ENCODE data around the gene CARD10. TPM values are rescaled to one million over a fixed set of nuclear protein-coding genes. Genes with fewer than 3 reads are reported as not detected.

CARD10 gene
- total and polyA plus RNA-seq, 8 donors, result 9.9 to 30.2 (median 13.9) TPM

DNA sequence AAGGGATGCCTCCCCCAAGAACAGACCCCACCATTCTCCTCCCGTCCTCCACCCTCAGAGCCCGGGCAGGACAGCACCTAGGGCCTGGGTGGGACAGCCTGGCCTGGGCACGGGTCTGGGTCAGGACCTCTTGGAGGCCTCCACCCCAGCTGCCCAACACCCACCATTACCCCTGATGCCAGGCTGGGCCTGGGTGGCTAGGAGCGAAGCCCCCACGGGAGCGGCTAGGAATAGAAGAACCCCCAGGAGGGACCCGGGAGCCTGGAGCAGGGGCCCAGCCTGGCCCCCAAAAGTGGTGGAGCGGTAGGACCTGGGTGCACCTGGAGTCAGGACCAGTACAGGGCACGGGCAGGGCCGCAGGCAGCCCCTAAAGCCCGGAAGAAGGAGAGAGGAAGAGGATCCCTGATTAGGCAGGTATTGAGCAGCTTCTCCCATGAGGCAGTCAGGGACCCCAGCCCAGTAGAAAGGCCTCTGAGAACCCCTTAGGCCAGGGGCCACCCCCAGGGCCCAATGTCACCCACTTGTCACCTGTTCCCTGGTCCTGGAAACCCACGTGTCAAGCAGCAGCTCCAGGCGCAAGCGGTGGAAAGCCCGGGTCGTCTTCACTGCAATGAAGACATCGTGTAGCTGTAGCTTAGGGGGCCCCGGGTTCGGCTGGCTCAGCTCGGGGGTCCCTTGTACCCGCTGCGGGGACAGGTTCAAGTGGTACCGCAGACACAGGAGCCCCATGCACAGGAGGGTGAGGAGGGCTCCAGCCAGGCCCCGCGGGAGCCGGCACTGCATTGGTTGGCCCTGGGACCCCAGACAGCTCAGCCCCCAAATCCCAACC lies 33.6 kb downstream of the CARD10 start:
- Histone ChIP-seq H3K36me3 (no peaks in the 10 kb centered on the region), H3K4me3 (peak overlapping the region in 3 of 4 donors; percentile 2 to 20 (median 12)), H3K27ac (peak overlapping the region in 2 of 4 donors; percentile 40 to 44), H3K9me3 (no peaks in the 10 kb centered on the region), H3K27me3 (no peaks in the 10 kb centered on the region), H3K4me1 (no peaks in the 10 kb centered on the region)
- DNase-seq (peak in 1 of 6 donors; percentile 79), FAIRE-seq (no peak), ATAC-seq (peak in 1 of 4 donors; percentile 2)
- WGBS, 2 donors, result 69 to 77% methylated on average over 26 of the region's 26 CpGs
- TF ChIP-seq, protein P1, sequence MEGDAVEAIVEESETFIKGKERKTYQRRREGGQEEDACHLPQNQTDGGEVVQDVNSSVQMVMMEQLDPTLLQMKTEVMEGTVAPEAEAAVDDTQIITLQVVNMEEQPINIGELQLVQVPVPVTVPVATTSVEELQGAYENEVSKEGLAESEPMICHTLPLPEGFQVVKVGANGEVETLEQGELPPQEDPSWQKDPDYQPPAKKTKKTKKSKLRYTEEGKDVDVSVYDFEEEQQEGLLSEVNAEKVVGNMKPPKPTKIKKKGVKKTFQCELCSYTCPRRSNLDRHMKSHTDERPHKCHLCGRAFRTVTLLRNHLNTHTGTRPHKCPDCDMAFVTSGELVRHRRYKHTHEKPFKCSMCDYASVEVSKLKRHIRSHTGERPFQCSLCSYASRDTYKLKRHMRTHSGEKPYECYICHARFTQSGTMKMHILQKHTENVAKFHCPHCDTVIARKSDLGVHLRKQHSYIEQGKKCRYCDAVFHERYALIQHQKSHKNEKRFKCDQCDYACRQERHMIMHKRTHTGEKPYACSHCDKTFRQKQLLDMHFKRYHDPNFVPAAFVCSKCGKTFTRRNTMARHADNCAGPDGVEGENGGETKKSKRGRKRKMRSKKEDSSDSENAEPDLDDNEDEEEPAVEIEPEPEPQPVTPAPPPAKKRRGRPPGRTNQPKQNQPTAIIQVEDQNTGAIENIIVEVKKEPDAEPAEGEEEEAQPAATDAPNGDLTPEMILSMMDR (IDR thresholded peaks at IDR 0.05), result no peak
- intact Hi-C loops (cut with DNase I), result no loop called here

DNA sequence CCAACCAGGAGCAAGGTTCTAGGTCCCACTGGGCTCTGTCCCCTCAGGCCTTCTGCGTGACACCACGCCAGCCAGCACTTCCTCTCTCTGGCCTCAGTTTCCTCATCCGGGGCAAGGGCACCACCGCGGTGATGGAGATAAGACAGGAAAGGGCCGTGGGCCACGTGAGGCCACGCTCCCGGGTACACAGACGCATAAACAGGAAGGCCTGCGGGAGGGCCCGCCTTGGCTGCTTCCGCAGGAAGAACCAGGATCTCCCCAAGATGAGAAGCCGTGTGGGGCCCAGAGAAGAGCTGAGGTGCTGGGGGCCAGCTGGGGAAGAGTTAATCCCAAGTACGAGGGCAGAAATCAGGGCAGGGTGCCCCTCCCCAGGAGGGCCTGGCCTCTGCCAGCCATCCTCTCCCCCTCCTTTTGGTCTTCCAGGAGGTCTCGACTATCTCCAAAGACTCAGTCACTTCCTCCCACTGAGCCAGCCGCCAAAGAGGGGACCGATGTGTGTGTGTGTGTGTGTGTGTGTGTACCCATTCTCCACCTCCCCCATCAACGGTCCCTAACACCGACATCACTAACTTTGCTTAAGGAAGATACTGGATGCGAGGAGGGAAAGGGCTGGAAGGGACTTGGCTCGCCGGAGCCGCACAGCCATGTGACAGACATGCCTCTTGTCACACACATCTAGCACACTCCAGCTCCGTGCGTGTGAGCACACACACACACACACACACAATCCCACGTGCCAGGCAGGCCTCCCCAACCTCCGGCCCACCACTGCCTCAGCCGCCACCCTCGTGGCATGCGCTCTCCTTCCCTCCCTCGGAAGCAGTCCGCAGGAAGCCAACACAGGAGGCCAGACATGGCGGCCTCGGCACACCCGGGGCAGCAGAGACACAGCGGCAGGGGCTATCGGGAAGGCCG lies 34.5 kb downstream of the CARD10 start:
- no peaks in the 10 kb centered on the region for H3K4me1 ChIP-seq
- H3K27ac ChIP-seq, result peak overlapping the region in 2 of 4 donors; percentile 40 to 44
- no peaks in the 10 kb centered on the region for H3K27me3 ChIP-seq
- peak in 2 of 6 donors; percentile 70 to 80 for DNase-seq
- no peak for FAIRE-seq
- ATAC-seq, result peak in 3 of 4 donors; percentile 6 to 46 (median 20)
- TF ChIP-seq, protein P1 (IDR thresholded peaks at IDR 0.05), result no peak
- H3K4me3 ChIP-seq, result peak overlapping the region in 1 of 4 donors; percentile 20
- no peaks in the 10 kb centered on the region for H3K9me3 ChIP-seq
- no peaks in the 10 kb centered on the region for H3K36me3 ChIP-seq
- WGBS, 2 donors, result 77 to 82% methylated on average over 37 to 39 of the region's 39 CpGs
- intact Hi-C loops (cut with DNase I), result no loop called here

DNA sequence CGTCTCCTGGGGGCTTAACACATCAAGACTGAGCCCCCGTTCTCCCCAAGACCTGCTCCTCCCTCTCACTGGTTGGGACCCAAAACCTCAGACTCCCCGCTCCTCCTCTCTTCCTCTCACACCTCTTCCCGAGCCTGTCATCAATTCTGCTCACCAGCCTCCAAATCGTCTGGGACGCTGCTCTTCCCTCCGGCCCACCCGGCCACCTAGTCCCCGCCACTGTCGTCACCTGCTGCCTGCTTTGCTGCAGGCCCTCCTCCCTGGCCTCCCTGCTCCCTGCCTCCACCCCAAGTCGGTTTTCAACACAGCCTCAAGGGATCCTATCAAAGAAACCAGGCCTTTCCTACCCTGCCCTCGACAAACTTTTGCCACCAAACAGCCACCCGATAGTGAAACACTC lies 36.2 kb downstream of the CARD10 start:
- Histone ChIP-seq H3K36me3 (no peaks in the 10 kb centered on the region), H3K4me1 (no peaks in the 10 kb centered on the region), H3K9me3 (no peaks in the 10 kb centered on the region), H3K4me3 (no peak overlapping the region), H3K27me3 (no peaks in the 10 kb centered on the region), H3K27ac (no peak overlapping the region)
- WGBS, 2 donors, result 74 to 79% methylated on average over 13 of the region's 13 CpGs
- DNase-seq (peak in 1 of 6 donors; percentile 52), FAIRE-seq (no peak), ATAC-seq (no peak)
- TF ChIP-seq, protein P1 (IDR thresholded peaks at IDR 0.05), result no peak
- intact Hi-C loops (cut with DNase I), result no loop called here

DNA sequence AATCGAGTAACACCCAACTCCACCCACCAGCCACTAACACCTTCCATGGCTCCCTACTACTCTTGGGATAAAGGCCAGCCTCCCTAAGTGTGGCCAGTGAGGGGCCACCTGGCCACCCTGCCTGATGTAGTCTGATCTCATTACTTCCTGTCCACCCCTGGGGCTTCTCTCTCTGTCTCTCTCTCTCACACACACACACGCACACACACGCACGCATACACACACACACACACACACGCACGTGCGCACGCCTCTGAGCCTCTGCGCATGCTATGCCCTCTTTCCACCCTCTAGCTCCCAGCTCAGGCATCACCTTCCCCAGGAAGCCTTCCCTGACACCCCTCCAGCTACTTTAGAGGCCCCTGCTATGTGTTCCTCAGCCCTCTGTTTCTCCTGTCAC lies 37.0 kb downstream of the CARD10 start:
- H3K27ac ChIP-seq, result no peak overlapping the region
- H3K4me1 ChIP-seq, result no peaks in the 10 kb centered on the region
- FAIRE-seq, result no peak
- no peaks in the 10 kb centered on the region for H3K36me3 ChIP-seq
- 82 to 87% methylated on average over 9 of the region's 9 CpGs for WGBS, 2 donors
- ATAC-seq, result no peak
- intact Hi-C loops (cut with DNase I), result no loop called here
- TF ChIP-seq, protein P1 (IDR thresholded peaks at IDR 0.05), result no peak
- H3K4me3 ChIP-seq, result no peak overlapping the region
- DNase-seq, result no peak
- no peaks in the 10 kb centered on the region for H3K9me3 ChIP-seq
- H3K27me3 ChIP-seq, result no peaks in the 10 kb centered on the region

Measured in pancreas (tissue), 10 donors.